HL-60 (cell line): ENCODE results near the gene ATP8A2.

Experiments
- DNase-seq, 2 experiments: peaks; one replicate each; pipeline ENCODE4 v3.0.0-alpha.2; 2010 to 2020; ENCODE audit warnings: low read depth in 1 of 2, low spot score in 1 of 2
- H3K27ac ChIP-seq: fragments of 250-450 bp; sonication (Bioruptor Pico); replicated peaks from 2 replicates; pipeline ENCODE4 v1.5.1; 2020; ENCODE audit warnings: mild to moderate bottlenecking, moderate library complexity
- H3K27me3 ChIP-seq: fragments of 250-450 bp; sonication (Bioruptor Pico); 2 replicates; pipeline ENCODE4 v1.5.1; 2021; ENCODE audit warnings: mild to moderate bottlenecking, moderate library complexity; ENCODE audit not compliant: insufficient read depth, poor library complexity, severe bottlenecking
- H3K4me3 ChIP-seq: replicated peaks from 2 replicates; pipeline ENCODE4 v1.5.1; 2011; ENCODE audit warnings: mild to moderate bottlenecking, control low read depth, low read length; ENCODE audit not compliant: insufficient read depth
- CTCF ChIP-seq: IDR thresholded peaks from one replicate; pipeline ENCODE4 v1.5.1; 2011; ENCODE audit warnings: low read length, control low read depth, inconsistent platforms; ENCODE audit not compliant: insufficient read depth
- GABPA ChIP-seq: IDR thresholded peaks from 2 replicates; pipeline ENCODE4 v1.6.1; 2012; ENCODE audit warnings: low read depth
- POLR2AphosphoS5 ChIP-seq: IDR thresholded peaks from 2 replicates; pipeline ENCODE4 v1.6.1; 2012; ENCODE audit warnings: low read depth
- REST ChIP-seq: IDR thresholded peaks from 2 replicates; pipeline ENCODE4 v1.6.1; 2012; ENCODE audit warnings: low read depth; ENCODE audit not compliant: insufficient replicate concordance
- SPI1 ChIP-seq: IDR thresholded peaks from 2 replicates; pipeline ENCODE4 v1.6.1; 2012; ENCODE audit warnings: low read depth, mild to moderate bottlenecking, borderline replicate concordance

ATP8A2 gene

GRCh38 chr13:25973085-25973484 is 601.3 kb downstream of the ATP8A2 start:
- DNase-seq: no peak
- H3K27ac ChIP-seq: no peak overlapping the region
- TF ChIP-seq GABPA (no peak), SPI1 (no peak), CTCF (no peak), POLR2AphosphoS5 (no peak), REST (no peak)
- H3K4me3 ChIP-seq: no peak overlapping the region
- H3K27me3 ChIP-seq: peaks cover 7% of the 10 kb centered on the region

- H3K27me3 ChIP-seq: peaks cover 7% of the 10 kb centered on the region
- TF ChIP-seq GABPA (no peak), SPI1 (no peak), CTCF (no peak), POLR2AphosphoS5 (no peak), REST (no peak)
- H3K27ac ChIP-seq: no peak overlapping the region
- H3K4me3 ChIP-seq: no peak overlapping the region
- DNase-seq: no peak
These were observed 601.8 kb downstream of the ATP8A2 start for GRCh38 chr13:25973576-25973975.

- no peak for TF ChIP-seq POLR2AphosphoS5
- TF ChIP-seq REST: no peak
- no peak for TF ChIP-seq GABPA
- TF ChIP-seq SPI1: no peak
- DNase-seq: no peak
- Histone ChIP-seq H3K27ac (no peak overlapping the region), H3K4me3 (no peak overlapping the region), H3K27me3 (peaks cover 4% of the 10 kb centered on the region)
These were observed 605.4 kb downstream of the ATP8A2 start for GRCh38 chr13:25977216-25977615.

GRCh38 chr13:25977671-25978070 is 605.9 kb downstream of the ATP8A2 start:
- TF ChIP-seq REST: no peak
- no peak for TF ChIP-seq GABPA
- TF ChIP-seq POLR2AphosphoS5: no peak
- TF ChIP-seq CTCF: no peak
- no peak for TF ChIP-seq SPI1
- no peak for DNase-seq
- H3K4me3 ChIP-seq: no peak overlapping the region
- H3K27me3 ChIP-seq: no peaks in the 10 kb centered on the region
- H3K27ac ChIP-seq: no peak overlapping the region
